HG03280 (cell line): ENCODE data around the gene ADPGK.
"Not testable (repeated sequence)": the region's sequence is repeated elsewhere in the genome, so short reads cannot be mapped to it uniquely, and the experiment has no call there.

Experiments
- ATAC-seq: cut with Tn5 transposase; IDR thresholded peaks from one replicate; pipeline ENCODE4 v1.9.1; 2021; ENCODE audit warnings: mild to moderate bottlenecking, moderate library complexity; ENCODE audit not compliant: unreplicated experiment

Gene ADPGK

GRCh38 chr15:72783640-72784455, at the start of gene ADPGK:
ADPGK (minus strand) TSS chr15:72783758; CDS start chr15:72783691, 67 bp downstream.
- ATAC-seq: peak; percentile 79

- no peak for ATAC-seq
Measured at GRCh38 chr15:72827226-72827625, 43.7 kb upstream of the ADPGK start.

GRCh38 chr15:72826611-72827010, 43.1 kb upstream of the ADPGK start:
- ATAC-seq: no peak

- ATAC-seq: no peak
Measured at GRCh38 chr15:72825829-72826228, 42.3 kb upstream of the ADPGK start.

GRCh38 chr15:72824781-72825180, 41.2 kb upstream of the ADPGK start:
- no peak for ATAC-seq

GRCh38 chr15:72824112-72824511, 40.6 kb upstream of the ADPGK start:
- no peak for ATAC-seq

- ATAC-seq: no peak
Measured at GRCh38 chr15:72820278-72820677, 36.7 kb upstream of the ADPGK start.

- ATAC-seq: no peak
Measured at GRCh38 chr15:72818632-72819031, 35.1 kb upstream of the ADPGK start.

GRCh38 chr15:72813345-72814004, 29.9 kb upstream of the ADPGK start:
- no peak for ATAC-seq

GRCh38 chr15:72809329-72809728, 25.8 kb upstream of the ADPGK start:
- ATAC-seq: no peak

GRCh38 chr15:72807346-72807745, 23.8 kb upstream of the ADPGK start:
- ATAC-seq: not testable (repeated sequence)

- no peak for ATAC-seq
Measured at GRCh38 chr15:72803006-72803405, 19.4 kb upstream of the ADPGK start.

- ATAC-seq: no peak
Measured at GRCh38 chr15:72801590-72802325, 18.2 kb upstream of the ADPGK start.

GRCh38 chr15:72800833-72801481, 17.4 kb upstream of the ADPGK start:
- ATAC-seq: no peak

GRCh38 chr15:72797834-72798233, 14.3 kb upstream of the ADPGK start:
- ATAC-seq: no peak

- ATAC-seq: no peak
Measured at GRCh38 chr15:72797338-72797689, 13.8 kb upstream of the ADPGK start.

GRCh38 chr15:72796515-72797337, 13.2 kb upstream of the ADPGK start:
- ATAC-seq: no peak

GRCh38 chr15:72796210-72796514, 12.6 kb upstream of the ADPGK start:
- no peak for ATAC-seq

GRCh38 chr15:72793766-72794660, 10.5 kb upstream of the ADPGK start:
- no peak for ATAC-seq

GRCh38 chr15:72792431-72792830, 8.9 kb upstream of the ADPGK start:
- no peak for ATAC-seq
